Type B pancreatic cell (in vitro differentiated cells): ENCODE measurements around the gene CAMKMT. TPM values are rescaled to one million over a fixed set of nuclear protein-coding genes. Genes with fewer than 3 reads are reported as not detected.

Source experiments
- DNase-seq: peaks from one replicate; pipeline ENCODE4 v3.0.0; 2021; ENCODE audit warnings: mixed read lengths; ENCODE audit not compliant: unreplicated experiment; ENCODE audit errors: extremely low spot score
- H3K27ac Mint-ChIP-seq: 2 replicates; pipeline ENCODE4 v1.8.0; 2021; ENCODE audit warnings: mild to moderate bottlenecking, mixed read lengths
- H3K27me3 Mint-ChIP-seq: 2 replicates; pipeline ENCODE4 v1.8.0; 2021; ENCODE audit warnings: mixed read lengths
- H3K36me3 Mint-ChIP-seq: 2 replicates; pipeline ENCODE4 v1.8.0; 2021; ENCODE audit warnings: mixed read lengths
- H3K4me1 Mint-ChIP-seq: one replicate; pipeline ENCODE4 v1.8.0; 2021; ENCODE audit warnings: mixed read lengths; ENCODE audit not compliant: unreplicated experiment
- H3K4me3 Mint-ChIP-seq: 2 replicates; pipeline ENCODE4 v1.8.0; 2021; ENCODE audit warnings: mild to moderate bottlenecking, mixed read lengths
- H3K9me3 Mint-ChIP-seq: 2 replicates; pipeline ENCODE4 v1.8.0; 2021; ENCODE audit warnings: mixed read lengths
- CTCF ChIP-seq: fragments of 200-600 bp; sonication (generic); conservative IDR thresholded peaks from 2 replicates; pipeline ENCODE4 v1.5.0; 2021; ENCODE audit warnings: antibody characterized with exemption, mild to moderate bottlenecking
- total RNA-seq: library from RNA; stranded (reverse); gene quantifications from 2 replicates; pipeline ENCODE4 v1.2.1, GENCODE V29; 2021; ENCODE audit warnings: low replicate concordance

Gene CAMKMT
- total RNA-seq, 1 donor from 2014 or later: 7.7 TPM

GRCh38 chr2:44424211-44424610 lies 62.5 kb downstream of the CAMKMT start:
- Mint-ChIP-seq H3K27ac (no peak overlapping the region), H3K4me3 (no peak overlapping the region), H3K27me3 (no peaks in the 10 kb centered on the region), H3K4me1 (no peaks in the 10 kb centered on the region), H3K9me3 (no peaks in the 10 kb centered on the region), H3K36me3 (no peaks in the 10 kb centered on the region)
- no peak for TF ChIP-seq CTCF
- no peak for DNase-seq

GRCh38 chr2:44429034-44429433 lies 67.3 kb downstream of the CAMKMT start:
- Mint-ChIP-seq H3K4me1 (peaks cover 10% of the 10 kb centered on the region), H3K27ac (no peak overlapping the region), H3K36me3 (no peaks in the 10 kb centered on the region), H3K4me3 (no peak overlapping the region), H3K9me3 (no peaks in the 10 kb centered on the region), H3K27me3 (no peaks in the 10 kb centered on the region)
- TF ChIP-seq CTCF: no peak
- no peak for DNase-seq

DNA sequence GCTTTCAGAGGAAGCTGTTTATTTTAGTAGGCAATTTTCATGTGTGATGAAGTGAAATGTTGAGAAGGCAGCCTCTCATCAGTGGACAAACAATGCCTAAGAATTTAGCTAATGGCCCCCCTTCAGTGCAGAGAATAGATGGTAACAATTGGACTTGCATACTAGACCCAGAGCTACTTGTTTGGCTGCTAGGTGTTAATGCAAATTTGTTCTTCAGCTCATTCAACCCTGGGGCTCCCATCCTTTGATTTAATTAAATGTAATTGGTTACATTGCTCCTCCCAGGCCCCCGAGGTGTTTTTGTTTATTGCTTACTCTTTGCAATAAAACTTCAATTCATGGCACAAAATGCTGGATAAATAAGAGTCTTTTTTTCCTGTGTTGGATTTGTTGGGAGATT lies 68.6 kb downstream of the CAMKMT start:
- Mint-ChIP-seq H3K27me3 (no peaks in the 10 kb centered on the region), H3K4me1 (peaks cover 11% of the 10 kb centered on the region), H3K27ac (no peak overlapping the region), H3K9me3 (no peaks in the 10 kb centered on the region), H3K36me3 (no peaks in the 10 kb centered on the region), H3K4me3 (no peak overlapping the region)
- no peak for DNase-seq
- no peak for TF ChIP-seq CTCF

GRCh38 chr2:44433895-44434294 lies 72.1 kb downstream of the CAMKMT start:
- Mint-ChIP-seq H3K4me3 (peak overlapping the region; percentile 39), H3K9me3 (no peaks in the 10 kb centered on the region), H3K27ac (peak overlapping the region; percentile 67), H3K4me1 (peaks cover 11% of the 10 kb centered on the region), H3K36me3 (no peaks in the 10 kb centered on the region), H3K27me3 (no peaks in the 10 kb centered on the region)
- no peak for TF ChIP-seq CTCF
- no peak for DNase-seq

- H3K9me3 Mint-ChIP-seq: no peaks in the 10 kb centered on the region
- no peak overlapping the region for H3K4me3 Mint-ChIP-seq
- H3K36me3 Mint-ChIP-seq: peaks cover 8% of the 10 kb centered on the region
- H3K27me3 Mint-ChIP-seq: no peaks in the 10 kb centered on the region
- H3K4me1 Mint-ChIP-seq: no peaks in the 10 kb centered on the region
- no peak for TF ChIP-seq CTCF
- H3K27ac Mint-ChIP-seq: no peak overlapping the region
- DNase-seq: no peak
These were observed 79.5 kb downstream of the CAMKMT start for GRCh38 chr2:44441200-44441599.

- no peaks in the 10 kb centered on the region for H3K4me1 Mint-ChIP-seq
- no peak for DNase-seq
- H3K27me3 Mint-ChIP-seq: no peaks in the 10 kb centered on the region
- no peak overlapping the region for H3K27ac Mint-ChIP-seq
- no peak overlapping the region for H3K4me3 Mint-ChIP-seq
- no peaks in the 10 kb centered on the region for H3K9me3 Mint-ChIP-seq
- H3K36me3 Mint-ChIP-seq: peaks cover 11% of the 10 kb centered on the region
- TF ChIP-seq CTCF: no peak
These were observed 80.3 kb downstream of the CAMKMT start for GRCh38 chr2:44442019-44442418.
